ENCODE results near the gene KCNQ4.

Gene KCNQ4

DNA sequence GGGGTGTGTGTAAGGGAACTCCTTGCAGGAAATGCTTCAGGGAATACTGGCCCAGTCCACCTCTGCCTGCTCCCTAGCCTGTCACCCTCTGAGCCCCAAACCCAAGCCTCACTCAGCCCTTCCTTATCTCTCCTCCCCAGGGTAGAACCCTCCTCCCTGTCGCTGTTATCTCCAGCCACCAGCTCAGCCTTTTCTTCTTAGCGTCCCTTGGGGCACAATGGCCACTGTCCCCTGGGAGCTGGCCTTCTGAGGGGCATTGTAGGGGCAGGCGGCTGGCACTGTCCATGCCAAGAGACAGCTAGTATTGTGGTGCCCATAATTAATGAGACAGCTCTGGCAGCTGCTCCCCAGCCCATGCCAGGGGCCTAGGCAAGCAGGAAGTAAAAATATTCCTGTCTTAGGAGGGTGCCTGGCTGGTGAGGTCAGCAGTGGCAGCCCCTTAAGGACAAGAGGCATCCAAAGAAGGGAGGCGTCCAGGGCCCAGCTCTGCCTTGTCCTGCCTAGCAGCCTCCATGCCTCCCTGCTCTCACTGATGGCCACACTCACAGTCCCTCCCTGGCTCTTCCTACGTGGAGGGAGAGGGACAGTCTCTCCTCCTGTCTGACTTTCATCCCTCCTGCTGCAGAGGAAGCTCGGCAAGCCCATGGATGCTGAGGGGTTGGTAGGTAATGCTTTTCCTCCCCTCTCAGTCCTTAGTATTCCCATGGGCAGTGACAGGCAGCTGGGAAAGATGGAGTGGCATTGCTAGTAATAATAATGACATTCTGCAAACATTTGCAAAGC is 37.5 kb downstream of the KCNQ4 start:
- DNase-seq, result no peak

DNA sequence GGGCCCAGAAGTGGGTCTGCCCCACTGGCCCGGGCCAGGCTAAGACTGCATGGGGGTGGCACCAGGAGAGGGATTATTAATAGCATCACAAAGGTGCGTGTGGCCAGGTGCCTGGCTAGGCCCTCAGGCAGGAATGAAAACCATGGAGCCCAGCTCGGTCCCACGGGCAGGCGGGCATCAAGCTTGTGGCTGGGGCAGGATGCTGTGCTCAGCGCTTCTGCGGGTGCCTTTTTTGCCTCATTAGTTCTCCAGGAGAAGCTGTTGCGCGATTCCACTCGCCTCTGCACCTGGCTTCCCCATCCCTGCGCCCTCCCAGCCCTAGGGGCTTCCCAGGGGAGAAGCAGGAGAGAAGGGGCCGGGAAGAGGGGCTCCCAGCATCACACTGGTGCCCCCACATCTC is 39.3 kb downstream of the KCNQ4 start:
- no peak for DNase-seq

DNA sequence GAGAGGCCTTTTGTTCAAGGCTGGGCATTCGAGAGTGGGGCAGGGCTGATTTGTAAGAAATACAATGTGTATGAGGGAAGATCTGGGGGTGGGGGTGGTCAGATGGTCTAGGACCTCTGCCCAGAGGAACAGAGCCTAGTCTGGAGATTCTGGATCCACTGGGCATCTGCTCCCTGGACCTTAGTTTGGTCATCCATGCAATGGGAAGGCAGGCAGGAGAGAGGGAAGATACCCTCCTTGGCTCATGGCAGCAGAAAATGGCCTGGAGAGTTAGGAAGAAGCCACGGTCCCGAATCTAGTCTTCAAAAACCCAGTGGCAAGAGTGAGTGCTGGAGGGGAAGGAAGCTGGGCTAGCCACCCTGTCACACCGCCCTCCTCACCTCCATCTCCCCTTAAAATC is 39.8 kb downstream of the KCNQ4 start:
- no peak for DNase-seq

DNA sequence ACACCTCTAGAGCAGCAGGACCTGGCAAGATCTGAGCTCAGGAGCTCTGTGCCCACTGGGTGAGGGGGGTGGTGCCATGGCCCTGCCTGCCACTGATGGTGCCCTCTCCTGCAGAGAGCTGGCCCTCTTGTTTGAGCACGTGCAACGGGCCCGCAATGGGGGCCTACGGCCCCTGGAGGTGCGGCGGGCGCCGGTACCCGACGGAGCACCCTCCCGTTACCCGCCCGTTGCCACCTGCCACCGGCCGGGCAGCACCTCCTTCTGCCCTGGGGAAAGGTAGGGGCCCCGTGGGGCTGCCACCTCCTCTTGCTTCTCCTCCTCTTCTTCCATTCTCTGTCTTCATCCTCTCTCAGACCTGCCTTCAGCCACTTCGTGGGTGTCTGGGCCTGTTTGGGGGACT is 40.4 kb downstream of the KCNQ4 start:
- DNase-seq, result no peak

DNA sequence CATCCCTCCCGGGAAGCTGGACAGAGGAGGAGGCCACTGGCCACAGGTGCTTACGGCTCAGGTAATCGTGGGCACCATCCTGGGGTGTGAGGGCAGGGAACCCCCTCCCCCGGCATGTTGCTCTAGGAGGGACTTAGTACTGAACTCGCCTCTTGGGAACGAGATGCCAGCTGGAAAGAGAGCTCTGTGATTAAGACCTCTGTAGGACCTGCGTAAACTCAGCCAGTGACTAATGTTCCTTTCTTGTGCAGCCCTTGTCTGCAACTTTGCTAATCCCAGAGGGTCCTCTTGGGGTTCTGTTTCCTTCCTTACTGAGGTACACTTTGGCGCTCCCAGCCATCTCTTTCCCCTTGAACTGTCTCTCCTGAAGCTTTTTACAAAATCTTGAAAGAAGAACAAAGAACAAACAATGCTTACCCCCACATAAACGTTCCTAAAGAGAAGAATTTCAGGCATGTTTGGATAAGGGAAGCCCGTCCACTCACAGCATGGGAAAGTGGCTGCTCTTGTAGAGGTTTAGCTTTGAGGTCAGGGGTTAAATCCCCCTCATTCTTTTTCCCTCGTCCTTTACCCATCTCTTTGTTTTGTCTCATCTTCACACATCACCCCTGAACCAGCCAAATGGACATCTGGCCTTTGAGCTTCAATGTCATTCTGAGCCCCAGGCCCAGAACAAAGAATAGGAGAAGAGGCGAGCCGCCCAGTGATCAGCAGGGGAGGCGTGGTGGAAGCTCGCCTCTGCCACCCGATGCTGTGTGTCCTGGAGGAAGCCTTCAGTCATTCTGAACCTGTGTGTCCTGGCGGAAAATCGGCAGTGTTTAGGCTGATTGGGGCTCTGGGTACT is 41.2 kb downstream of the KCNQ4 start:
- DNase-seq, result no peak

DNA sequence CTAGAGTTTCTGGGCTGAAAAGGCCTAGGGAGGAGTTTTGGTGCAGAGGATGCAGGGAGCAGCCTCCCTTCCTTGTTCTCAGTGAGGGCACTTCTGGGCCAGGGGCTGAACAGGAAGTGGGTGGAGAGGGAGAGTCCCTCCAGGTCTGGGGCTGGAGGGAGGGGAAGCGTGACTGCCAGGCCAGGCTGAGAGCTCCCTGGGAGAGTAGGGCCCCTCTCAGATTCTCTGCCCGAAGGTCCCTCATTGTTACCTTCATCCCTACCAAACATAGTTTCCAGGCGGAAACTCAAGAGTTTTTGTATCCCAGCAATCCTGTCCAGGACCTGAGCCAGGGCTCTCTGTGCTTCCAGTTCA is 41.8 kb downstream of the KCNQ4 start:
- no peak for DNase-seq

DNA sequence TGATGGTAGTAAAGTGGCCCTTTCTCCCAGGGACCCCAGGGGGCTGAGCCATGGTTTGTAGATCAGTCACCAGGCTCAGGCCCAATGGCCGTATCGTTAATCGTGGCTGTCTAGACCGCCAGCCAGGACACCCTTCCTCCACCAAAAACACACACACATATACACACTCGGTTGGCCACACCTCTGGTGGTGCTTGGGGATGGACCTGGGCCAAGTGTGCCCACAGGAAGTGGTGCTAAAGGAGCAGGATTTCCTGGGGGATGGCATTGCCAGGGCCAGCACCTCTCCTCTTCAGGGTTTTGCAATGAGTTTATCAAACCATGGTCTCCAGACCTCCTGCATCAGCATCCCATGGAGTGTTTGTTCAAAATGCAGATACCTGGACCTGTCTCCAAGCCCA is 42.4 kb downstream of the KCNQ4 start:
- DNase-seq, result no peak

DNA sequence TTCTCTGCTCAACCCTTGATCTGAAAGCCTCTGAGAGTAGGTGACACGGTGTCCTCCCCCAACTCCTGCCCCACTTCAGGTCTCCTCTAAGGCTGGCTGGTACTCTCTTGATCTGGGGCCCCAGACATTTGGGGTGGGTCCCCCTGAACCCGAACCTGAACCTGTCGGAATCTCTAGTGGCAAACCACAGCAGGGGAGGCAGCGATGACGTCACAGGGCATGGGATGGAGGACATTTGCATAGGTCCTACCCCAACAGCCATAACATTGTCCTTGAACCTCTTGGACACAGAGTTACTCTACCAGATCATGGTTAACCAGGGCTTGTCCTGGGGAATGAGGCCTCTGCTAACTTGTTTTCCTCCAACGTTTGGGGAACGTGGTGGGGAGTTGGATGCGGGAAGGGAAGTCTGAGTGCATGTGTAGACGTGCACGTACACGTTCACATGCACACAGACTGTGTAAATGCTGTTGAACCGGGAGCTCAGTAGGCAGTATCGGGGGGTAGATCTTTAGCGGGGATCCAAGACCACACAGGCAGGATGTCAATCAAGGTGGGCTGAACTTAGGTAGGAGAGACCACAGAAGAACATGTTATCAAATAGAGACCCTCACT is 46.2 kb downstream of the KCNQ4 start:
- DNase-seq, result no peak

DNA sequence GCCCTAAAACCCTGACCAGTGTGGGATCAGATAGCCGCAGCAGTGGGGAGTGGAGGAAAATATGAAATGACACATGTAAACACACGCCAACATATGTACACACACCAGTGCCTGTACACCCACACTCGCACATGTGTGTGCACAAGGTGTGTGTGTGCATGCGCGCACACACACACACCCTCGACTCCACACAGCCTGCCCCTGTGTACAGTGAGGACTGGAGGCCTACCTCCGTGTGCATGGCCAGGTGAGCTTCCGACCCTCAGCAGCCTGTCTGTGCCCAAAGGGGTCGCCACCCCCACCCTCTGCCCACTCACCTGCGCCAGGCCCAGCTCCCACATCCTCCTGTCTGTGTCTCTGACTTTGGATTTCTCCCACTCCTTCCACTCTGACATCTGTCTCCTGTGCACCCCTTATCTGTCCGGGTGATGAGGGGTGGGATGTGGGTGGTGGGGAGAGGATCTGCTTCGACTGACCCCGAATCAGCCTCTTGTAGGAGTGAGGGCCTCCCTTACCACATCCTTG is 46.9 kb downstream of the KCNQ4 start:
- no peak for DNase-seq

DNA sequence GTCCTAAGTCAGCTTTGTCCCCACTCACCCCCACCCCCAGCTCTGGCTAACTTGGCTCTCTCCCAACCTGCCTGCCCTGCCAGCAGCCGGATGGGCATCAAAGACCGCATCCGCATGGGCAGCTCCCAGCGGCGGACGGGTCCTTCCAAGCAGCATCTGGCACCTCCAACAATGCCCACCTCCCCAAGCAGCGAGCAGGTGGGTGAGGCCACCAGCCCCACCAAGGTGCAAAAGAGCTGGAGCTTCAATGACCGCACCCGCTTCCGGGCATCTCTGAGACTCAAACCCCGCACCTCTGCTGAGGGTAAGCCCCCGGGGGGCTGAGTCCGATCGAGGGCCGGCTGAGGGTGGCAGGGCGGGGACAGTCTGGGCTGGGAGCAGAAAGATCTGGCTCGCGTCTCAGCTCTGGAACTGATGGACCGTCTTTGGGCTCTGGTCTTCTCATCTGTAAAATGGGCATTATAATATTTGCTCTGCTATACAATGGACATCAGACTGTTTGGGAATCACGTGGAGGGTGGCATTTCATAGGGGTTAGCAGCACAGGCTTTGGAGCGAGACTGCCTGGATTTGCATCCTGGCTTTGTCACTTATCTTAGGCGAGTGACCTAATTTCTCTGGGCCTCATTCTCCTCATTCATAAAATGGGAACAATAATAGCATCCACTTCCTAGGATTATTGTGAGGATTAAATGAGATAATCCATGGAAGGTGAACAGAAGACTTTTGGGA is 47.6 kb downstream of the KCNQ4 start:
- DNase-seq, result no peak

DNA sequence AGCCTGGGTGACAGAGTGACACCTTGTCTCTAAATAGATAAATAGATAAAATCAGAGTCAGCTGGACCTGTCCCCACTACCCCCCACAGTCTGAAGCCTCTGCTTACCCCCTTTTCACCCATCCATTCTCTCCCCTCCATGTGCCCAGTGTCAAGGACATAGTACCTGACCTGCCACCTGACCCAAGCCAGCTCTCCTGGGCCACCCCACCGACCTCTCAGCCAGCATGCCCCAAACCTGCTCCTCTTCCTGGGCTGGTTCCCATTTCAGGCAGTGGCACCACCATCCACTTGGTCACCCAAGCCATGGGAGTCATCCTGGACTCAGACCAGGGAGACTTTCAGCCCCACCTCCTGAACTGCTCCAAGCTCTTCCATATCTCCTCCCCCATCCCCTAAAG is 50.4 kb downstream of the KCNQ4 start:
- DNase-seq, result no peak

DNA sequence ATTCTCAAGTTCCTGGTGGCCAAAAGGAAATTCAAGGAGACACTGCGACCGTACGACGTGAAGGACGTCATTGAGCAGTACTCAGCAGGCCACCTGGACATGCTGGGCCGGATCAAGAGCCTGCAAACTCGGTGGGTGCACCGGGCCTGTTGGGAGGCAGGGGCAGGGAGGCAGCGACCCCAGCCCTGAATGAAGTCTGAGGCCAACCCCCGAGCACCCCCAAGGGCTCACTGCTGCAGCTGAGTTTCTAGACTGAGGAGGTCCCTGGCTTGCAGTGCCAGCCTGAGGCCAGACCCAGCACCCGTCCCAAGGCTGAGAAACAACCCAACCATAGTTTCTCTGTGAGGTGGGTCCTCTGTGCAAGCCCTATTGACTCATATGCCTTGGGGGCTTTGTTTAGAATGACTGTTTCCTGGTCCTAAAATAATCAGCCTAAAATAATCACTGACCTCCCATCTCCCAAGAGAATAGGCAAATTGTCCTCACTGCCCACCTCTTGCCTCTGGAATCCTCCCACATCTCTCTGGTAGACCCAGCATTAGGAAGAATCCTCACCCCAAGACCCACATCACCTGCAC is 51.5 kb downstream of the KCNQ4 start:
- no peak for DNase-seq

DNA sequence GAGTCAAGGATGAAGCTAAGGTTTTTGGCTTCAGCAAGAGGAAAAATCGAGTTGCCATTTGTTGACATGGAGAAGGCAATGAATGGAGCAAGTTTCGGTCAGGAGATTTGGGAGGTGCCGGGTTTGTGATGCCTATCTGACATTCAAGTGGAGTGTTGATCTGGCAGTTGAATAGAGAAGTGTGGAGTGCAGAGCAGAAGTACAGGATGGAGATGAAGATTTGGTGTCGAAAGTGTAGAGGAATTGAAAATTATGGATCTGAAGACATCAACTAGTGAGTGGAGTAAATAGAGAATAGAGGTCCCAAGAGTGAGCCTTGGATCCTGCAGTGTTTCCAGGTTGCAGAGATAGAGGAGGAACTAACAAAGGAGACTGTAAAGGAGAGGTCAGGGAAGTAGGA is 52.7 kb downstream of the KCNQ4 start:
- DNase-seq, result no peak

DNA sequence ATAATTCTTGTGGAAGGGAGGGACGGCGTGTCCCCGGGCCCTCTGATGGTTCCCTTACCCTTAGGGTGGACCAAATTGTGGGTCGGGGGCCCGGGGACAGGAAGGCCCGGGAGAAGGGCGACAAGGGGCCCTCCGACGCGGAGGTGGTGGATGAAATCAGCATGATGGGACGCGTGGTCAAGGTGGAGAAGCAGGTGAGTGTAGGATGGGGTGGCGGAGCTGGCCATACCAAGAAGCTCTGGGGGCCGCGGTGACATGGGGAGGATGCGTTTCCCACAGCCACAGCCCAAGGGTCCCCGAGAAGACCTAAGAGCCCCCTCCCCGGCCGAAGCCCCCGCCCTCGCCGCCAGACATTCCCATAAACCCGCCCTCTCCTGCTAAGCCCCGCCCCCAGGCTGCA is 54.0 kb downstream of the KCNQ4 start:
- DNase-seq, result no peak

DNA sequence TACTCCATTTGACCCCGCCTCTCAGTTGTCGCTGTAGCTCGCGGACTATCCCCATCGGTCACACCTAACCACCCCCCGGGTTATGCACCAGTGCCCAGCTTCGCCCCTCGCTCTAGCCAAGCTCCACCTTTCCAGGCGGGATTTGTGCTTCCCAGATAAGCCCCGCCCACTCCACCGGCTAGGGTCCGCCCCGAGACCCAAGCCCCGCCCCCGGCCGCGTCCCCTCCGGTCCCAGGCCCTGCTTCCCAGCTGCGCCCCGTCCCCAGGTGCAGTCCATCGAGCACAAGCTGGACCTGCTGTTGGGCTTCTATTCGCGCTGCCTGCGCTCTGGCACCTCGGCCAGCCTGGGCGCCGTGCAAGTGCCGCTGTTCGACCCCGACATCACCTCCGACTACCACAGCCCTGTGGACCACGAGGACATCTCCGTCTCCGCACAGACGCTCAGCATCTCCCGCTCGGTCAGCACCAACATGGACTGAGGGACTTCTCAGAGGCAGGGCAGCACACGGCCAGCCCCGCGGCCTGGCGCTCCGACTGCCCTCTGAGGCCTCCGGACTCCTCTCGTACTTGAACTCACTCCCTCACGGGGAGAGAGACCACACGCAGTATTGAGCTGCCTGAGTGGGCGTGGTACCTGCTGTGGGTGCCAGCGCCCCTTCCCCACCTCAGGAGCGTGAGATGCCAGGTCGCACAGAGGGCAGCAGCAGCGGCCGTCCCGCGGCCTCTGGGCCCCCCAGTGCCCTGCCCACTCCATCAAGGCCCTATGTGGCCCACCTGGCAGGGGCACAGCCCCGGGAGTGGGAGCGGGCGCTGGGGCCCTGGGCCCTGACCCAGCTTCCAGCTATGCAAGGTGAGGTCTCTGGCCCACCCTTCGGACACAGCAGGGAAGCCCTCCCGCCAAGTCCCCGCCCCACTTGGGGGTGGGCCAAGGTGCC is 54.7 kb downstream of the KCNQ4 start:
- no peak for DNase-seq

DNA sequence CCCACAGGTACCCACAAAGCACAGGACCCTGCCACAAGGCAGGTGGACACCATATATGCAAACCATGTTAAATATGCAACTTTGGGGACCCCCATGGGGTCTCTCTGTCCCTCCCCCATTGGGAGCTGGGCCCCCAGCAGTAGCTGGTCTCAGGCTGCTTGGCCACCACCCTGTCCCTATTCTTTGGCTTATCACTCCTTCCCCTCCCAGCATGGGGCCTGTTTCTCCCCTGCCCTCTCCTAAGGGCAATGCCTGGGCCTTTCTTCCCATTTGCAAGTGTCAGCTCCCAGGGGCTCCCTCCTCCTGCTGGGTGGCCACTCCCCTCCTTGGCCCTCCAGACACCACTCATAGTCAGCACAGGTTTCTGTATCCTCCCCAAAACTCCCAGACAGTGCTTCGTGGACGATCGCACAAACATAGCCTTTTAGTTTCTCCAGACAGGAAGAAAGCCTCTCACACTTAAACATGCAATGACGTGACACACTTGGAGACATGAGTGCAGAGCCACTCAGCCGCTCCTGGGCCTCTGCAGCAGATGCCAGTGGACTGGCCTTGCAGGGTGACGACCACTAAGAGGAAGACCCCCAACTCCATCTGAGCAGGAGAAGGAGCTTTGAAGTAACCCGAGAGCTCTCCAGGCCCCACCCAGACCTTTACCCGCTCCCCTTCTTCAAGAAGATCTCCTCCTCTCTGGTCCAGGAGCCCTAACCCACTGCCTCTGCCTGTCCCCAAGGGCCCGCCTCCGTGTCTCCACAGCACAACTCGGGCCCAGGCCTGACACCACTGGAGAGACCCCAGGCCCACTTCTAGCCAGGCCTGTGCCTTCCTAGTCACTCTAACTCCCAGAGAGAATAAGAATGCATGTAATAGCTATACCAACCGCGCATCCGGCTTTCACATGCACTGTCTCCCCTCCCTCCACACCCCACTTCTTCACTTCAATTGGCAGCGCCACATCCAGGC is 55.7 kb downstream of the KCNQ4 start:
- no peak for DNase-seq

DNA sequence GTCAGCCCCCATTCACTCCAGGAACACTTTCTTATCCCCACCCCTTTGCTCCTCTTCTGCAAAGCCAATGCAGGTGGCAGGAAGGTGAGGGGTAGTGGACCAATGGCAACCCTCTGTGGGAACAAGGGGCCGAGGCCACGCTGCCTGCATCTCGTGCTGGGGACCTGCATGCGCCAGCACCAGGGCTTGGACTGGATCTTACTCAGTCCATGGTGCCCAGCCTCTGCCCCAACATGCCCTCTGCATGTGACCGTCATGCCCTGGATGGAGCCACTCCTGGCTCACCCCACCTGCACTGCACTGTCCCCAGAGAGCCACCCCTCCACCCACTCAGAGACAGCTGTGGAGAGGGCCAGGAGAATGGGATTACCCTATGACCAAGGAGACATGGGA is 56.4 kb downstream of the KCNQ4 start:
- no peak for DNase-seq

DNA sequence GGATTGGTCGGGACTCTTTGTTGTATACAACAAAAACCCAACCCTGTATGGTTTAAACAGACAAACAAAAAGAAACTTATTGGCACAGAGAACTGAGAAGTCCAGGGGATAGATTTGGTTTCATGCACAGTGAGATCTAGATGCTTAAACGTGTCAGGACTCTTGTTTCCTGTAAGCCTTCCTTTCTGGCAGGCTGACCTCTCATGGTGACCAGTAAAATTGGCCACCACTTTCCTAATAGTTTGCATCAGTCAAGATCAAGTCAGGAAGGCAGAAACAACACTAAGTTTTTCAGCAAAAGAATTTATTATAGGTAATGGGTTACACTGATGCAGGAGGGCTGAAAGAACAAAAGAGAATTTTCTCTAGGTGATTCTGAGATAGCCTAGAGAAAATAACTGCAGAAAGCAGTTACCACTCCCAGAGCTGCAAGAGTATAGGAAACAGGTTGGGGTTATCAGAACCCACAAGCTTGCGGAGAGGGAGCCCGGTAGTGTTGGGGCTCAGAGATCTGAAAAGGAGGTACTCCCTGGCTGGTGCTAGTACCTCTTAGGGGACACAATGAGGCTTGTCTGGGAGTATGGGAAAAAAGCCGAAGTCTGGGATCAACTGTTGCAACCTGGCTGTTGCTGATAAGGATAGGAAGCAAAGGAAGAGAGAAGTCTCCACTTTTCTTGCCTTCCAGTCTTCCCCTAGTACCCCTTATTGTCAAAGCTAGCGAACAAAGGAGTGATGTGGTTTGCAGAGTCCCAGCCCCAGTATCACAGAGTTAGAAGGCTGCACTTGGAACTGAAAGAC is 57.1 kb downstream of the KCNQ4 start:
- DNase-seq, result no peak

DNA sequence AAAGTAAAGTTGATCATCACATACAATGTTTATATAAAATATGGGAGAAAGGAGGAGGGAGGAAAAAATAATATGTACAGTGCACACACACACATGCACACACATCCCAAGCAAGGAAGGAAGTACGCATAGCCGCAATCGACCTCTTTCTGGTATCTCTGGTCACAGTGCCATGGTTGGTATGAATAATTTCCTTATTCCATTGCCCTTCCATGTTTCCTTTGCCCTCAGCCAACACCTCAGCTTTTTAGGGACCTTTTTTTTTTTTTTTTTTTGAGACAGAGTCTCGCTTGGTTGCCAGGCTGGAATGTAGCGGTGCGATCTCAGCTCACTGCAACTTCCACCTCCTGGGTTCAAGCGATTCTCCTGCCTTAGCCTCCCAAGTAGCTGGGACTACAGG is 58.0 kb downstream of the KCNQ4 start:
- DNase-seq, result no peak
